ENCODE measurements around the gene RUFY3.
"Not testable (repeated sequence)": the region's sequence is repeated elsewhere in the genome, so short reads cannot be mapped to it uniquely, and the experiment has no call there.

Gene RUFY3

GRCh38 chr4:70721747-70722146 lies at the start of gene RUFY3:
RUFY3 (plus strand) TSS chr4:70721964; CDS start chr4:70722574, 610 bp downstream.
- peak; percentile 96 for DNase-seq (ENCODE audit: low spot score)

- DNase-seq (ENCODE audit: low spot score): no peak
These were observed 47.6 kb upstream of the RUFY3 start for GRCh38 chr4:70674191-70674590.

- DNase-seq (ENCODE audit: low spot score): no peak
These were observed 47.0 kb upstream of the RUFY3 start for GRCh38 chr4:70674731-70675130.

GRCh38 chr4:70676554-70677090 lies 45.1 kb upstream of the RUFY3 start:
- DNase-seq (ENCODE audit: low spot score): no peak

GRCh38 chr4:70678383-70678999 lies 43.3 kb upstream of the RUFY3 start:
- DNase-seq (ENCODE audit: low spot score): no peak

GRCh38 chr4:70680934-70681333 lies 40.8 kb upstream of the RUFY3 start:
- DNase-seq (ENCODE audit: low spot score): no peak

- DNase-seq (ENCODE audit: low spot score): no peak
These were observed 40.1 kb upstream of the RUFY3 start for GRCh38 chr4:70681704-70682103.

- DNase-seq (ENCODE audit: low spot score): not testable (repeated sequence)
These were observed 39.6 kb upstream of the RUFY3 start for GRCh38 chr4:70682142-70682541.

GRCh38 chr4:70687392-70687791 lies 34.4 kb upstream of the RUFY3 start:
- DNase-seq (ENCODE audit: low spot score): peak; percentile 4

GRCh38 chr4:70687821-70688794 lies 33.7 kb upstream of the RUFY3 start, which contains the start of gene UTP3:
UTP3 (plus strand) TSS chr4:70688532; CDS start chr4:70688678, 146 bp downstream.
- peak; percentile 99 for DNase-seq (ENCODE audit: low spot score)

- DNase-seq (ENCODE audit: low spot score): no peak
These were observed 33.0 kb upstream of the RUFY3 start for GRCh38 chr4:70688795-70689231.

GRCh38 chr4:70691661-70692060 lies 30.1 kb upstream of the RUFY3 start:
- no peak for DNase-seq (ENCODE audit: low spot score)

GRCh38 chr4:70694633-70695032 lies 27.1 kb upstream of the RUFY3 start:
- not testable (repeated sequence) for DNase-seq (ENCODE audit: low spot score)

- not testable (repeated sequence) for DNase-seq (ENCODE audit: low spot score)
These were observed 23.3 kb upstream of the RUFY3 start for GRCh38 chr4:70698435-70698834.

- DNase-seq (ENCODE audit: low spot score): no peak
These were observed 21.1 kb upstream of the RUFY3 start for GRCh38 chr4:70700712-70701111.

- no peak for DNase-seq (ENCODE audit: low spot score)
These were observed 20.5 kb upstream of the RUFY3 start for GRCh38 chr4:70701271-70701670.

- not testable (repeated sequence) for DNase-seq (ENCODE audit: low spot score)
These were observed 19.2 kb upstream of the RUFY3 start for GRCh38 chr4:70702592-70702991.

GRCh38 chr4:70703619-70704214 lies 18.0 kb upstream of the RUFY3 start:
- DNase-seq (ENCODE audit: low spot score): no peak

GRCh38 chr4:70704215-70704930 lies 17.4 kb upstream of the RUFY3 start:
- DNase-seq (ENCODE audit: low spot score): peak; percentile 78

GRCh38 chr4:70704931-70705182 lies 16.9 kb upstream of the RUFY3 start:
- no peak for DNase-seq (ENCODE audit: low spot score)

- DNase-seq (ENCODE audit: low spot score): peak; percentile 59
These were observed 16.4 kb upstream of the RUFY3 start for GRCh38 chr4:70705183-70706043.

All from putamen (tissue), 1 donor.